IPS-18c (cell line): ENCODE results near the gene TNS2.
"Not testable (repeated sequence)": the region's sequence is repeated elsewhere in the genome, so short reads cannot be mapped to it uniquely, and the experiment has no call there.

Experiments used
- H3K4me3 ChIP-seq: 2 replicates; pipeline ENCODE4 v1.7.0; 2013; ENCODE audit warnings: low read depth, mild to moderate bottlenecking, low read length, moderate library complexity; ENCODE audit not compliant: insufficient read depth
- H3K9me3 ChIP-seq: one replicate; pipeline ENCODE4 v1.6.1; 2013; ENCODE audit warnings: mild to moderate bottlenecking, low read length, moderate library complexity; ENCODE audit not compliant: control insufficient read depth, insufficient read depth

The TNS2 gene

GRCh38 chr12:53049571-53050318, at the start of gene TNS2:
Gene TNS2, plus strand, starts transcription at chr12:53050065. Its CDS starts 121 bp downstream, at chr12:53050186.
- no peaks in the 10 kb centered on the region for H3K9me3 ChIP-seq
- H3K4me3 ChIP-seq = 0 out of 2 replicates have a peak within 1 kb of the TSS, but pooled peaks have one; percentile 28

- Histone ChIP-seq H3K4me3 (peak overlapping the region; percentile 92; the same call in 1 of the 2 replicates), H3K9me3 (no peaks in the 10 kb centered on the region)
Observed at GRCh38 chr12:53004178-53004577, 45.7 kb upstream of the TNS2 start.

GRCh38 chr12:53004582-53004981, 45.3 kb upstream of the TNS2 start:
- Histone ChIP-seq H3K4me3 (peak overlapping the region; percentile 92; the same call in 1 of the 2 replicates), H3K9me3 (no peaks in the 10 kb centered on the region)

- Histone ChIP-seq H3K4me3 (peak overlapping the region; percentile 92), H3K9me3 (no peaks in the 10 kb centered on the region)
Observed at GRCh38 chr12:53005215-53005985, 44.5 kb upstream of the TNS2 start.

GRCh38 chr12:53005986-53006809, 43.7 kb upstream of the TNS2 start, which contains the start of gene EIF4B:
Gene EIF4B, plus strand, starts transcription at chr12:53006456. Its CDS starts 28 bp downstream, at chr12:53006484.
- Histone ChIP-seq H3K9me3 (no peaks in the 10 kb centered on the region), H3K4me3 (peak within 1 kb of the TSS; percentile 98)

GRCh38 chr12:53006810-53007309, 43.0 kb upstream of the TNS2 start:
- no peaks in the 10 kb centered on the region for H3K9me3 ChIP-seq
- H3K4me3 ChIP-seq = peak overlapping the region; percentile 98

- H3K4me3 ChIP-seq = peak overlapping the region; percentile 98
- H3K9me3 ChIP-seq = no peaks in the 10 kb centered on the region
Observed at GRCh38 chr12:53007343-53007742, 42.5 kb upstream of the TNS2 start.

- H3K9me3 ChIP-seq, H3K4me3 ChIP-seq: not testable (repeated sequence)
Observed at GRCh38 chr12:53008760-53009159, 41.1 kb upstream of the TNS2 start.

GRCh38 chr12:53010955-53011354, 38.9 kb upstream of the TNS2 start:
- Histone ChIP-seq H3K4me3 (no peak overlapping the region), H3K9me3 (no peaks in the 10 kb centered on the region)

GRCh38 chr12:53011889-53012288, 38.0 kb upstream of the TNS2 start:
- H3K9me3 ChIP-seq = no peaks in the 10 kb centered on the region
- H3K4me3 ChIP-seq = no peak overlapping the region

GRCh38 chr12:53012928-53013327, 36.9 kb upstream of the TNS2 start:
- H3K4me3 ChIP-seq = no peak overlapping the region
- H3K9me3 ChIP-seq = no peaks in the 10 kb centered on the region

- H3K4me3 ChIP-seq = no peak overlapping the region
- H3K9me3 ChIP-seq = no peaks in the 10 kb centered on the region
Observed at GRCh38 chr12:53014709-53015108, 35.2 kb upstream of the TNS2 start.

- Histone ChIP-seq H3K9me3 (no peaks in the 10 kb centered on the region), H3K4me3 (no peak overlapping the region)
Observed at GRCh38 chr12:53025250-53025649, 24.6 kb upstream of the TNS2 start.

GRCh38 chr12:53027014-53027413, 22.9 kb upstream of the TNS2 start:
- not testable (repeated sequence) for H3K9me3 ChIP-seq, H3K4me3 ChIP-seq

GRCh38 chr12:53031616-53032015, 18.2 kb upstream of the TNS2 start:
- Histone ChIP-seq H3K4me3 (no peak overlapping the region), H3K9me3 (no peaks in the 10 kb centered on the region)

GRCh38 chr12:53033832-53034231, 16.0 kb upstream of the TNS2 start:
- not testable (repeated sequence) for H3K9me3 ChIP-seq, H3K4me3 ChIP-seq

GRCh38 chr12:53034459-53034858, 15.4 kb upstream of the TNS2 start:
- no peaks in the 10 kb centered on the region for H3K9me3 ChIP-seq
- no peak overlapping the region for H3K4me3 ChIP-seq
